K562 (cell line): ENCODE measurements around the gene SCYL1. TPM values are rescaled to one million over a fixed set of nuclear protein-coding genes. Genes with fewer than 3 reads are reported as not detected.

Experiments
- ASH1L ChIP-seq: fragments of 450-650 bp; IDR thresholded peaks from 2 replicates; pipeline ENCODE4 v1.6.1; 2018; ENCODE audit warnings: borderline replicate concordance, mild to moderate bottlenecking, low read depth; ENCODE audit not compliant: partially characterized antibody
- BRCA1 ChIP-seq, 2 experiments: fragments of 450-650 bp in 1 of 2; sonication (generic) in 1 of 2; formaldehyde crosslinking in 1 of 2; IDR thresholded peaks; 2 replicates each; pipeline versions ENCODE4 v1.5.0 to v1.6.1; 2017 to 2020; ENCODE audit warnings: mild to moderate bottlenecking in 1 of 2, missing genetic modification reagents in 1 of 2
- E2F1 ChIP-seq: sonication (generic); formaldehyde crosslinking; IDR thresholded peaks from 2 replicates; pipeline ENCODE4 v1.8.1; 2023; ENCODE audit warnings: mild to moderate bottlenecking, missing genetic modification reagents, moderate library complexity
- E2F3 ChIP-seq: fragments of 250-450 bp; sonication (Bioruptor Pico); IDR thresholded peaks from 2 replicates; pipeline ENCODE4 v1.4.0; 2020; ENCODE audit warnings: mild to moderate bottlenecking
- KLF13 ChIP-seq: fragments of 450-650 bp; IDR thresholded peaks from 2 replicates; pipeline ENCODE4 v1.6.1; 2016; ENCODE audit warnings: missing genetic modification characterization, low read depth, mild to moderate bottlenecking, missing compliant biosample characterization, moderate library complexity, borderline replicate concordance
- KLF16 ChIP-seq: IDR thresholded peaks from 2 replicates; pipeline ENCODE4 v1.6.1; 2016; ENCODE audit warnings: antibody characterized with exemption
- MTA3 ChIP-seq: fragments of 450-650 bp; formaldehyde crosslinking; IDR thresholded peaks from 2 replicates; pipeline ENCODE4 v1.6.1; 2017; ENCODE audit warnings: mild to moderate bottlenecking, borderline replicate concordance
- SLC30A9 ChIP-seq: fragments of 250-450 bp; sonication (Bioruptor Pico); IDR thresholded peaks from 2 replicates; pipeline ENCODE4 v1.8.0; 2022; ENCODE audit warnings: mild to moderate bottlenecking, moderate library complexity
- UBTF ChIP-seq, 2 experiments: IDR thresholded peaks; 2 replicates each; pipeline ENCODE4 v1.6.1; 2012; ENCODE audit warnings: improper control_type of control experiment in 2 of 2, low read depth in 2 of 2, low read length in 2 of 2, borderline replicate concordance in 1 of 2
- ZC3H4 ChIP-seq: sonication (generic); formaldehyde crosslinking; IDR thresholded peaks from 2 replicates; pipeline ENCODE4 v1.9.0; 2021; ENCODE audit warnings: missing genetic modification reagents, borderline replicate concordance
- ZC3H8 ChIP-seq: fragments of 450-650 bp; IDR thresholded peaks from 2 replicates; pipeline ENCODE4 v1.6.1; 2017
- ZKSCAN3 ChIP-seq: fragments of 250-450 bp; sonication (Bioruptor Pico); IDR thresholded peaks from 2 replicates; pipeline ENCODE4 v1.4.0; 2020
- ZNF174 ChIP-seq: fragments of 250-450 bp; sonication (Bioruptor Pico); IDR thresholded peaks from 2 replicates; pipeline ENCODE4 v1.4.0; 2020; ENCODE audit warnings: mild to moderate bottlenecking
- polyA plus RNA-seq, 8 experiments: library from polyadenylated mRNA; depleted of rRNA in 4 of 8; stranded (reverse) in 5 of 8; unstranded in 3 of 8; fragments of >200 nt; fragmentation: Nextera tagmentation in 2 of 8; fragmentation: Illumina TruSeq in 1 of 8; extraction: Ambion mirVana in 2 of 8; extraction: Trizol in 1 of 8; gene quantifications; 2 replicates each; pipeline versions ENCODE4 v1.2.1 to v1.2.3, GENCODE V29; 2011 to 2014; ENCODE audit warnings: inconsistent platforms in 1 of 8, missing spikeins in 1 of 8
- total RNA-seq, 7 experiments: library from RNA; depleted of rRNA in 6 of 7; stranded (reverse); fragments of >200 nt in 6 of 7; fragmentation: Illumina TruSeq in 2 of 7; extraction: Trizol in 2 of 7; gene quantifications; 2 replicates each; pipeline versions ENCODE4 v1.2.1 to v1.2.3, GENCODE V29; 2011 to 2021; ENCODE audit warnings: low replicate concordance in 1 of 7

Gene SCYL1
- total and polyA plus RNA-seq, 9 of the 15 experiments (the other 6 are each of a cell fraction or from before 2014, with no cell fraction given) = 1.9 to 145 (median 57.6) TPM

- TF ChIP-seq E2F1 (CRISPR knock-in tag) (no peak), ASH1L (no peak), ZKSCAN3 (CRISPR knock-in tag) (no peak), UBTF (IDR thresholded peaks at IDR 0.05; ENCODE audit: borderline replicate concordance in 1 of 2, low read depth in 2 of 2, low read length in 2 of 2) (0 out of 4 replicates have a peak, but pooled peaks of 1 of the 2 experiments have one; percentile 34), MTA3 (peak; percentile 81), ZC3H4 (CRISPR knock-in tag) (no peak), KLF16 (0 out of 2 replicates have a peak, but pooled peaks have one; percentile 7), SLC30A9 (CRISPR knock-in tag) (peak; percentile 26; the same call in 1 of the 2 replicates), KLF13 (tag) (0 out of 2 replicates have a peak, but pooled peaks have one; percentile 25), ZC3H8 (no peak), BRCA1 (IDR thresholded peaks at IDR 0.05) (no peak), BRCA1 (CRISPR knock-in tag; IDR thresholded peaks at IDR 0.05) (no peak), ZNF174 (CRISPR knock-in tag) (no peak), E2F3 (CRISPR knock-in tag) (peak; percentile 57; the same call in 1 of the 2 replicates)
Measured at GRCh38 chr11:65478388-65479183, 46.3 kb upstream of the SCYL1 start (continued).
